ENCODE results near the gene ZSCAN20.

The ZSCAN20 gene

GRCh38 chr1:33472269-33472980, at the start of gene ZSCAN20:
Gene ZSCAN20, plus strand, starts transcription at chr1:33472645. Its CDS starts 6,644 bp downstream, at chr1:33479289.
- peak; percentile 82 to 87 for DNase-seq

DNA sequence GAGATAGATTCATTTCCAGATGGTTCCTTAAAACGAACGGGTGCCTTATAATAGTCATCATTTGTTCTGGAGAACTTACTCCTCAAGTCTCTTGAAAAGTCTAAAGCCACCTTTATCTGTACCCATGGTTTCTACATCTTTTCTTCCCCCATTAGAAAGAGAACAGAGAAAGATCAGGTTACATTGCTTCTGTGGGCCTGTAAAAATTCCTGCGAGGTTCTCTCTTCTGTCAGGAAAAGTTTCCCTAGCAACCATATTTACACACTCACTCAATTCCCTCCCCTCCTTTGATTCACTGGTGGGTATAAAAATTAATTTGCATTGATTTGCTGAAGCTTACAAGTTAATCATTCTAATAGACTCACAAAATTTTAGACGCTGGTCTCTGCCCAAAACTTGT, 48.2 kb upstream of the ZSCAN20 start:
- no peak for DNase-seq

DNA sequence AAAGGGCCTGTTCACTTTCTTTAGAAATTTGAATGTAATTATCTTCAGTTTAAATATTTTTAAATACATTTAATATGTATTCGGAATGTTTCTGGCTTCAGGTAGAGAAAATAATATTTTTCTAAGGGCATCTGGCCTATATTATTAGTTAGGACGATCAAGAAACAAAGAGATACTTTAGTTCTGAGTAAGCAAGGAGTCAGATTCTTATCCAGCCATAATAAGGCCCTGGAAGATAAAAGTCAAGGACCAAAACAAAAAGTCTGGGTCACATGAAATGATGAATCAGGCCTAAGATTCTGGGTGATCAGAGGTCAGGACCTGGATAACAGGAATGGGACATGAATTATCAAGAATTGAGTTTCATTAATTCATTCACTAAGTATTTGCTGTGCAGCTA, 47.8 kb upstream of the ZSCAN20 start:
- no peak for DNase-seq

DNA sequence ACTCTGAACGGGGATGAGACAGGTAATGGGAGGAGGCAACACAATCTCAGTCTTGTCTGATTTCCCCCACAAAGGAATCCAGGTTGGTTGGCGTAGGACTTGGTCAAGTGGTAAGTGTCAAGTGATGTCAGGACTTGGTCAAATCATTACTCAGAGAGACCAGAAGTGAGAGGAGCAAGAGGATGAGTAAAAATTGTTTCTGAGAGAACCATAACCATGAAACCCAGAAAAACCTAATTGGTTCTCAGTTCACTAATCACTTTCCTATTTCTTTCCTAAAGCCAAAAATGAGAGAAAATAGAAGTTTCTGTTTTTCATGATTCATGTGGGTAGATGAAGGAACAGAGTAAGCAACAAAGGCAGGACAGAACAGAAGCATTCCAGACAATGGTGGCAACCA, 46.5 kb upstream of the ZSCAN20 start:
- no peak for DNase-seq

- no peak for DNase-seq
Measured at GRCh38 chr1:33426916-33427315, 45.5 kb upstream of the ZSCAN20 start.

DNA sequence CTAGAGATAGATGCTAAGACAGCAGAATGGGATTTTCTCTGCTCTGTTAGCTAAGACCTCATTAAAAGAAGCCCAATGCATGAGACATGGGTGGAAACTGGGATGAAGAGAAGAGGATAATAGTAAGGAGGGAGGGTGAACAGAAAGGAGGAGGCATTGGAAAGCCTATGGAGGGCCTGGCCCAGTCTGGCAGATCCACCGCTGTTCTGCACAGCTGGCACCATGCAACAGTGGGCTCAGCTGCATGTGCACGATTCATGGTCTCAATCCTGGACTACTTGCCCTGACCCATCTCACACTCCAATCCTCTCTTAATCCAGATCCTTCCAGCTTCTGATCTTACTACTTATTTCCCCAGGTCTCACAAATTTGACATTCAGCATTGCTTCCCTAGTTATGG, 43.8 kb upstream of the ZSCAN20 start:
- DNase-seq: no peak

DNA sequence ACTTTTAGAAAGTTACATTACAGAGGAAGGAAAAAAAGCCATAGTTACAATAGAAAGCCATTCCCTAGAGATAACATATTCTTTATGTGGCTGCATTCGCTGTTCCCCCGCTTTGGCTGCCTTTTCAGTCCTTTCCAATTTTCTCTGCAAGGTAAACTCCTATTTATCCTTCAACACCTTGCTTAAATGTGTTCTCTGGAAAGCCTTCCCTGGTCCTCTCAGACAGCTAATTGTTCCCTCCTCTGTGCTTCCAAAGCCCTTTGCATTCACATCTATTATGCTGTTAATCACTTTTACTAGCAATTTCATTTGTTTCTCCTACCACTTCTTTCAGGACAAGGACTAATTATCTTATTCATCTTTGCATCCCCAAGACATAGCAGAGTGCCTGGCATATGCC, 43.1 kb upstream of the ZSCAN20 start:
- DNase-seq: no peak

DNA sequence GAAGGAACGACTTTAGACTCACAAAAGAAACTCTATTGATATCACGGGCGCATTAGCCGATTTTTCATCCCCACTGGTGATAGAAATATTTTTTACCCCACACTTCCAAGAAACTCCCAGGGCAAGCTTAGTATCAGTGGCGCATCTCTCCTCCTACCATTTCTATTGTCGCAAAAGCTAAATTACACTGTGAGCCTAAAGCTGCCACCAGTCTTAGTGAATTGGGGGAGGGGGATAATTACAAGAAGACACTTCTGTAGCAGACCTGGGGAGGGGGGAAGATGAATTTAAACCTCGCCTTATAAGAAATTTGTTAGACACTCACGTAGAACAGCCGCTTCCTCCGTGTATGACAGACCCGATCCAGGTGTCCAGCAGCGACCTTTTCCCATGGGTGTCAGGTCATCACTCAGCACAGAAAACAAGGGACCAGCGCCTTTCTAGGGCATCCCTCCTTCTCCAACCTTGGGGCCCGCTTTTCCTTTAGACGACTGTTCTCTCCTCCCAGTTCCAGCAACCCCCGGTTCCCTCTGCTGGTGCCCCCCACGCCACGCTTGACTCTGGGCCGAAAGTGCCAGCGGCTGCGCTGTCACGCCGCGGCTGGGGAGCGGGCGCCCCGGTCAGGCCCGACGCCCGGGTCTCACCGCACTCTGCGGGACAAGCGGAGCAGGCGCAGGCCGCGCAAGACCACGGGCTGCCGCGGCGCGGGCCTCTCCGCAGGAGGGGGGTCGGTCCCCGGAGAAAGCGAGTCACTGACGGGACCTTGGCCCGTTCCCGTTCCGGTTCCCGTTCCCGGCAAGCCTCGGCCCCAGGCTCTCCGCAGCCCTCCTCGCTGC, 42.4 kb upstream of the ZSCAN20 start:
- DNase-seq: peak in 1 of 2 experiments; percentile 13

GRCh38 chr1:33430692-33431593, 41.5 kb upstream of the ZSCAN20 start, which contains the start of gene PHC2:
Gene PHC2, minus strand, starts transcription at chr1:33431095. Its CDS starts 55,556 bp downstream, at chr1:33375539.
- DNase-seq: peak; percentile 89 to 96

GRCh38 chr1:33433509-33434362, 38.7 kb upstream of the ZSCAN20 start:
- DNase-seq: no peak

- no peak for DNase-seq
Measured at GRCh38 chr1:33434363-33434750, 38.1 kb upstream of the ZSCAN20 start.

DNA sequence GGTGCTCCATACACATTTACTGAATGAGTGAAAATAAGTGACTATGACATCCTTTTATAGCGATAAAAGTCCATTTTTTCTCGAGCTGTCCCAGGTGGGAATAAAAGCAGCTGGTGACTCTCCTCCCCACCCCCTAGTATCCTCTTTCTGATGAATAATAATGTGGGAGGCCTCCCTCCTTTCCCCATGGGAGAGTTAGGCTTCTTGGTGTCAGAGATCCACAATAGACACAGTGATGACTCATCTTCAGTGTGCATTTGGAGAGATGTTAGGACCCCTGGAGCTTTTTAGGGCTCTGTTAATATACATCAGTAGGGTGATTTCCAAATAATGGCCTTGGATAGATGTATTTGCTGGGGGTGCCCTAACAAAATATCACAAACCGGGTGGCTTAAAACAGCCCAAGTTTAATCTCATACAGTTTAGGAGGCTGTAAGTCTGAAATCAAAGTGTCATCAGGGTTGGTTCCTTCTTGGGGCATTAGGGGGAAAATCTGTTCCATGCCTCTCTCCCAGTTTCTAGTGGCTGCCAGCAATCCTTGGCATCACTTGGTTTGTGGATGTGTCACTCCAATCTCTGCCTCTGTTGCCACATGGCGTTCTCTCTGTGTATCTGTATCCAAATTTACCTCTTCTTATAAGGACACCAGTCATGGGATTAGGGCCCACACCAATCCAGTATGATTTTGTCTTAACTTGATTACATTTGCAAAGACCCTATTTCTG, 37.2 kb upstream of the ZSCAN20 start:
- DNase-seq: no peak

GRCh38 chr1:33436557-33437285, 35.7 kb upstream of the ZSCAN20 start:
- no peak for DNase-seq

DNA sequence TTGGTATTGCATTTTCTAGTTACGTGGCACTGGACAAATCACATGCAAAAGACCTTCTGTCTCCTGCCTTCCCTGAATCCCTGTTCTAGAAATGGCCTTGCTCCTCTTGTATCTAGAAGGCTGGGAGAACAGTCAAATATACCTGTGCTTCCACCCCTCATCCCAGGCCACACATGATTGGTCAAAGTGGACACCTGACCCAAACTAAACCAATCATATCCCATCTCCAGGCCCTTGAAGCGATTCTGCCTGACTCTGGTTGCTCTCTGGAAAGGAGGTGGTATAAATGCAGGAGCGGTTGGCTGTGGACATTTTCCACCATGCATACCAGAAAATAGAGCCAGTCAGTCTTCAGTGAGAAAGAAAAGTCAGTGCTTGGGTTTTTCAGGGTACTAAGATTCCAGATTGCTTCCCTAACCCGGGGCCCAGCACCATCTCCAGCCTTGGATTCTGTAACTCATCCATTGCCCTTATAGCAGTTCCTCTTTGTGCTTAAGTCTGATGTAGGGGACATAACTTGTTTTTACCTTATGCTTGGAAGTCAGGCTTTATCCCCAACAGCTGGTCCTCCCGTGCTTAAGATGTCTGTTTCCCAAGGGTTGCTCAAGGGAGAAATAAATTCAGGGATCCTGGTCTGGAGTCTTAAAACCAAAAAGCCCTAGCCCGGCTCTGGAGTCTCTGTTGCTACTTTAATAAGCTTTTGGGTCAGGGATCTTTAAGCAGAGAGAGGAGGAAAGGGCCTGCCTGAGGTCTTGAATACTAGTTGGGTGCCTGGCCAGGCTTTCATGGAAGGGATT, 33.9 kb upstream of the ZSCAN20 start:
- no peak for DNase-seq

DNA sequence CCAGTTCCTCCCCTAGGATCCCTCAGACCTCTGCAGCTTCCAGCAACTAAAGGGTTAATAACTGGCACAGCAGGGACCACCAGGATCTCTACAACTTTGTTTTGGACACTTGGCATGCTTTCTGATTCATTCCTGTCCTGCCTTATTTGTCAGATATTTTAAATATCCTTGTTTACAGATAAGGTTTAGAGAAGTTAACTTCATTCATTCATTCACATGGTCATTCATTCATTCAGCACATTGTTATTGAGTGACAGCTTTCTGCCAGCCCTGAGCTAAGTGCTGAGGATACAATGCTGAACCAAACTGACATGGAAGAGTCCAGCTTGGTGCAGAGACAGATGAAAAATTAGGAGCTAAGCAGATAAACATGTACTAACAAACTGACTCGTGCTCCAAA, 32.8 kb upstream of the ZSCAN20 start:
- no peak for DNase-seq

DNA sequence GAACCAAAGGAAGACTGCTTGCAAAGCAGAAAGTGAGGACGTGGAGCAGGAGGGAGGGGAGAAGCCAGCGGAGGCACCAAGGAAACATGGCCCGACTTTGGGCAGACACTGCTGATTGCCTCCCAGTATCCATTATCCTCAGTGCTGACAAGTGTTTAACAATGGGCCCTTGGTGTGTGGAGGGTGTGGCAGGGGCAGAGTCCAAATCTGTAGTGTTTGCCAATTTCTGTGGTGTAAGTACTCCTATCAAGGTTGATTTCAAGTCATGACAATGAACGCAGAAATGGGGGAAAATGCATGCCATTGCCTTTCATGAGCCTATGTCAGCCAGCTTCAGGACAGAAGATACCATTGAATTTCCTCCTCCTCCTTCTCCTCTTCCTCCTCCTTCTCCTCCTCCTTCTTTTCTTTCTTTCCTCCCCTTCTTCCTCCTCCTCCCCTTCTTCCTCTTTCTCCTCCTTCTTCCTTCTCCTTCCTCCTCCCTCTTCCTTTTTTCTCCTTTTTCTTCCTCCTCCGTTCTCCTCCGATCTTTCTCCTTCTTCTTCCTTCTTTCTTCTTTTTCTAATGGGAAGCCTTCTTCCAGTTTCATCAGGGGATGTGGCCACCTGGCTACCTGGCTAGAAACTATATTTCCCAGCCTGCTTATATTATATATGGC, 31.2 kb upstream of the ZSCAN20 start:
- no peak for DNase-seq

DNA sequence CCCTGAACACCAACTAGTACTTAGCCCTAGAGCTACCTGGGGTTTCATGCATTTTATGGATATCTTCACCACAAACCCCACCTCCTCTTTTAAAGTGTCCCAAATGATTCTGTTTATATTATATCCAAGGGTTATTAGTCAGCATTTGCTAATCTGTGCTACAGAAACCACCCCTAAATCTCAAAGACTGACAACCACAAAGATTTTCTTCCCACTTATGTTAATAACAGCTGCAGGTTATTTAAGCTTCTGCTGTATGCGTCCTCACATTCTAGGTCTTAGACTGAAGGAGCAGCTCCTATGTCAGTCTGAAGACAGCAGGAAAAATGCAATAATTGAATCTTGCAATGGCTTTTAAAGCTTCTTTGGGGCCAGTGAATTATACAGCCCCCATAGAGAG, 30.3 kb upstream of the ZSCAN20 start:
- DNase-seq: no peak

- no peak for DNase-seq
Measured at GRCh38 chr1:33443080-33443704, 29.3 kb upstream of the ZSCAN20 start.

- DNase-seq: no peak
Measured at GRCh38 chr1:33443705-33444180, 28.7 kb upstream of the ZSCAN20 start.
